CD14-positive monocyte (primary cell): Measurements from ENCODE around the gene CHCHD6. TPM values are rescaled to one million over a fixed set of nuclear protein-coding genes. Genes with fewer than 3 reads are reported as not detected.
A peak's percentile ranks its signal among the peaks of the same experiment; 100 is the strongest.

Experiments used
- DNase-seq, 3 donors: peaks; one replicate each; pipeline ENCODE4 v3.0.0-alpha.2; 2011 to 2022
- H2AFZ ChIP-seq: 2 replicates; pipeline ENCODE4 v1.6.0; 2012; ENCODE audit warnings: mild to moderate bottlenecking, low read depth, low read length, inconsistent platforms; ENCODE audit not compliant: insufficient read depth, poor library complexity, severe bottlenecking
- H3K27ac ChIP-seq, 2 donors: 1 replicate in 1 of 2; 2 replicates in 1 of 2; pipeline ENCODE4 v1.5.1; 2012 to 2013; ENCODE audit warnings: low read length in 2 of 2, control low read depth in 1 of 2, inconsistent platforms in 1 of 2, low read depth in 1 of 2, mild to moderate bottlenecking in 1 of 2
- H3K27me3 ChIP-seq, 2 donors: one replicate each; pipeline versions ENCODE4 v1.6.0 to v1.6.1; 2011 to 2013; ENCODE audit warnings: low read length in 2 of 2; ENCODE audit not compliant: control insufficient read depth in 2 of 2, insufficient read depth in 2 of 2
- H3K36me3 ChIP-seq, 2 donors: replicated peaks in 1 of 2; 1 replicate in 1 of 2; 2 replicates in 1 of 2; pipeline versions ENCODE4 v1.5.1 to v1.6.1; 2012 to 2013; ENCODE audit warnings: low read length in 2 of 2, control low read depth in 1 of 2, inconsistent platforms in 1 of 2, mild to moderate bottlenecking in 1 of 2; ENCODE audit not compliant: insufficient read depth in 2 of 2, control insufficient read depth in 1 of 2
- H3K4me1 ChIP-seq, 2 donors: 1 replicate in 1 of 2; 2 replicates in 1 of 2; pipeline versions ENCODE4 v1.5.1 to v1.6.1; 2012 to 2013; ENCODE audit warnings: low read length in 2 of 2, control low read depth in 1 of 2, inconsistent platforms in 1 of 2, mild to moderate bottlenecking in 1 of 2, moderate library complexity in 1 of 2; ENCODE audit not compliant: insufficient read depth in 2 of 2, control insufficient read depth in 1 of 2
- H3K4me2 ChIP-seq: replicated peaks from 2 replicates; pipeline ENCODE3; 2012; ENCODE audit warnings: low read length, moderate library complexity, mild to moderate bottlenecking; ENCODE audit not compliant: poor library complexity, severe bottlenecking; ENCODE audit errors: extremely low read depth
- H3K4me3 ChIP-seq, 3 experiments: fragments of 200-600 bp in 1 of 3; sonication (generic) in 1 of 3; replicated peaks in 1 of 3; 1 replicate in 2 of 3; 2 replicates in 1 of 3; pipeline ENCODE4 v1.5.1; 2011 to 2013; ENCODE audit warnings: low read length in 3 of 3, mild to moderate bottlenecking in 3 of 3, control low read depth in 2 of 3, low read depth in 2 of 3, inconsistent platforms in 1 of 3, moderate library complexity in 1 of 3
- H3K79me2 ChIP-seq: 2 replicates; pipeline ENCODE4 v1.6.0; 2012; ENCODE audit warnings: mild to moderate bottlenecking, control low read depth, inconsistent platforms, low read length, moderate library complexity; ENCODE audit not compliant: insufficient read depth
- H3K9ac ChIP-seq: 2 replicates; pipeline ENCODE4 v1.6.0; 2017; ENCODE audit warnings: low read length, mild to moderate bottlenecking; ENCODE audit not compliant: insufficient read depth, poor library complexity, severe bottlenecking
- H3K9me3 ChIP-seq, 2 donors: replicated peaks in 1 of 2; 1 replicate in 1 of 2; 2 replicates in 1 of 2; pipeline versions ENCODE4 v1.5.1 to v1.6.1; 2012 to 2013; ENCODE audit warnings: low read length in 2 of 2, control low read depth in 1 of 2; ENCODE audit not compliant: control insufficient read depth in 1 of 2, insufficient read depth in 1 of 2
- H4K20me1 ChIP-seq: 2 replicates; pipeline ENCODE4 v1.6.0; 2012; ENCODE audit warnings: mild to moderate bottlenecking, low read length, control low read depth, moderate library complexity; ENCODE audit not compliant: insufficient read depth
- H3K27ac Mint-ChIP-seq, 7 donors: one replicate each; pipeline ENCODE4 v1.8.0; 2020; ENCODE audit warnings: mild to moderate bottlenecking in 7 of 7, mixed read lengths in 7 of 7, moderate library complexity in 6 of 7, inconsistent platforms in 2 of 7
- H3K27me3 Mint-ChIP-seq, 3 donors: one replicate each; pipeline ENCODE4 v1.8.0; 2021 to 2022; ENCODE audit warnings: low read depth in 3 of 3, mild to moderate bottlenecking in 3 of 3, mixed read lengths in 3 of 3, moderate library complexity in 3 of 3, inconsistent platforms in 1 of 3
- H3K36me3 Mint-ChIP-seq, 2 donors: one replicate each; pipeline ENCODE4 v1.8.0; 2020; ENCODE audit warnings: mixed read lengths in 2 of 2, inconsistent platforms in 1 of 2, mild to moderate bottlenecking in 1 of 2
- H3K4me1 Mint-ChIP-seq: one replicate; pipeline ENCODE4 v1.8.0; 2020; ENCODE audit warnings: mild to moderate bottlenecking, mixed read lengths
- H3K4me3 Mint-ChIP-seq, 2 donors: one replicate each; pipeline ENCODE4 v1.8.0; 2020; ENCODE audit warnings: mild to moderate bottlenecking in 2 of 2, mixed read lengths in 2 of 2, moderate library complexity in 1 of 2
- H3K9me3 Mint-ChIP-seq, 7 donors: one replicate each; pipeline ENCODE4 v1.8.0; 2020 to 2022; ENCODE audit warnings: mixed read lengths in 7 of 7, mild to moderate bottlenecking in 6 of 7, moderate library complexity in 6 of 7, inconsistent platforms in 2 of 7
- WGBS: methylation state at CpG from one replicate; pipeline ENCODE4 v1.1.5; 2013; ENCODE audit warnings: missing lambda C conversion rate; ENCODE audit not compliant: insufficient coverage; 5-methylcytosine and 5-hydroxymethylcytosine counted together
- intact Hi-C, 2 donors: fragments of 100-400 bp; cut with micrococcal nuclease; formaldehyde crosslinking; loops; one replicate each; pipeline versions ENCODE4 v1.15.0 to v1.15.1; 2023
- polyA plus RNA-seq, 3 donors: library from polyadenylated mRNA; depleted of rRNA in 1 of 3; unstranded in 2 of 3; stranded (reverse) in 1 of 3; fragments of 300-500 nt in 2 of 3; fragments of >200 nt in 1 of 3; fragmentation: Illumina TruSeq in 2 of 3; gene quantifications; 1 replicate in 2 of 3; 2 replicates in 1 of 3; pipeline ENCODE4 v1.2.3, GENCODE V29; 2012 to 2021
- TF ChIP-seq, protein P1 (sequence below): fragments of 200-600 bp; IDR thresholded peaks from one replicate; pipeline ENCODE4 v1.8.0; 2022; ENCODE audit warnings: antibody characterized with exemption, mild to moderate bottlenecking

CHCHD6 gene
- polyA plus RNA-seq, 3 donors: 1.1 to 1.8 (median 1.8) TPM

DNA sequence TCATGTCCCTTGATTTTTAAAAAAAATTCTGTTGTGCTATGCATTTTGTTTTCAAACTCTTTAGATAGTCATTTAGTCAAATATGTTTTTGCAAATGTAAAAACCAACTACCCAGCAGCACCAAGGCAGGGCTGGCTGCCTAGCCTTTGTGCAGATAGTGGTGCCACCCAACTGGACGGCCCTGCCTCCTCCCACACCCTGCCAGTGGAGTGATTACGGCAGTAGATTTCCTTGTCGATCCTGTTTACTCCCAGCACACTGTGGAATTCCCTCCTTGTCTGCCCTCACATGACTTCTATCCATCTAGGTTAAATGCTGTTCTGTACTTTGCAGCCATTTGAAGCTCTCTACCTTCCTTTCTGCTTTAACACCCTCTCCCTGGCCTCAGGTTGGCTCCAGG lies 199.5 kb downstream of the CHCHD6 start:
- Histone ChIP-seq H4K20me1 (peaks cover 6% of the 10 kb centered on the region), H2AFZ (no peak overlapping the region), H3K36me3 (no peaks in the 10 kb centered on the region), H3K4me2 (no peak overlapping the region), H3K27me3 (peaks cover 93 to 96% of the 10 kb centered on the region in 2 donors), H3K9ac (no peak overlapping the region), H3K79me2 (no peaks in the 10 kb centered on the region), H3K4me3 (no peak overlapping the region), H3K27ac (no peak overlapping the region), H3K4me1 (no peaks in the 10 kb centered on the region), H3K9me3 (peaks cover 0 to 34% of the 10 kb centered on the region in 2 donors)
- peaks cover 4% of the 10 kb centered on the region for H3K4me1 Mint-ChIP-seq
- H3K9me3 Mint-ChIP-seq: peaks cover 0 to 22% (median 0%) of the 10 kb centered on the region in 7 donors
- peaks cover 0 to 4% of the 10 kb centered on the region in 2 donors for H3K36me3 Mint-ChIP-seq
- 92% methylated on average over 3 of the region's 3 CpGs for WGBS
- H3K27me3 Mint-ChIP-seq: peaks cover 0 to 40% (median 0%) of the 10 kb centered on the region in 3 donors
- intact Hi-C loops: no loop called here
- no peak overlapping the region for H3K27ac Mint-ChIP-seq
- no peak for DNase-seq
- TF ChIP-seq, protein P1, sequence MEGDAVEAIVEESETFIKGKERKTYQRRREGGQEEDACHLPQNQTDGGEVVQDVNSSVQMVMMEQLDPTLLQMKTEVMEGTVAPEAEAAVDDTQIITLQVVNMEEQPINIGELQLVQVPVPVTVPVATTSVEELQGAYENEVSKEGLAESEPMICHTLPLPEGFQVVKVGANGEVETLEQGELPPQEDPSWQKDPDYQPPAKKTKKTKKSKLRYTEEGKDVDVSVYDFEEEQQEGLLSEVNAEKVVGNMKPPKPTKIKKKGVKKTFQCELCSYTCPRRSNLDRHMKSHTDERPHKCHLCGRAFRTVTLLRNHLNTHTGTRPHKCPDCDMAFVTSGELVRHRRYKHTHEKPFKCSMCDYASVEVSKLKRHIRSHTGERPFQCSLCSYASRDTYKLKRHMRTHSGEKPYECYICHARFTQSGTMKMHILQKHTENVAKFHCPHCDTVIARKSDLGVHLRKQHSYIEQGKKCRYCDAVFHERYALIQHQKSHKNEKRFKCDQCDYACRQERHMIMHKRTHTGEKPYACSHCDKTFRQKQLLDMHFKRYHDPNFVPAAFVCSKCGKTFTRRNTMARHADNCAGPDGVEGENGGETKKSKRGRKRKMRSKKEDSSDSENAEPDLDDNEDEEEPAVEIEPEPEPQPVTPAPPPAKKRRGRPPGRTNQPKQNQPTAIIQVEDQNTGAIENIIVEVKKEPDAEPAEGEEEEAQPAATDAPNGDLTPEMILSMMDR: no peak
- H3K4me3 Mint-ChIP-seq: no peak overlapping the region

DNA sequence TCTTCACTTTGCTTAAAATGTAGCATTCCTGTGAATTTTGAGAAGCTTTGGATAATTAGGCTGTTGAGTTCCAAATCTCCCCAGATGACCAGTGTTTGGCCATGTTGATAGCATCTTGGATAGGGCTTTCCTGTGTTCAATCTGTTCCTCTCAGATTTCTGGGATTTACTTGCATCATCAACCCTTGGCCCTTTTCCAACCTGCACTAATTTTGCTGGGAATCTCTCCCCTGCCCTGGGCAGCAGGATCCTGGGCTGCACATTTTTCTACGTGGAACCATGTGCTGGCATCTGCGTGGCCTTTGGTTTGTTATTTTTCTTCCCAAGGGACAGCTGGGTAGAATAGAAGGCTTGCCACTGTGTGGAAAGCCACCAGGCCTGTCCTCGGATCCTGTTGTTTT lies 203.5 kb downstream of the CHCHD6 start:
- peaks cover 11% of the 10 kb centered on the region for H4K20me1 ChIP-seq
- peak overlapping the region in 1 of 2 donors; percentile 74 for H3K4me3 Mint-ChIP-seq
- H3K27me3 ChIP-seq: peaks cover 84 to 92% of the 10 kb centered on the region in 2 donors

More for the DNA sequence above, 203.5 kb downstream of the CHCHD6 start:
- Histone ChIP-seq H3K79me2 (no peaks in the 10 kb centered on the region), H3K4me1 (peaks cover 23 to 28% of the 10 kb centered on the region in 2 donors), H2AFZ (no peak overlapping the region), H3K4me2 (no peak overlapping the region), H3K27ac (no peak overlapping the region), H3K4me3 (no peak overlapping the region), H3K36me3 (no peaks in the 10 kb centered on the region), H3K9me3 (peaks cover 6 to 45% of the 10 kb centered on the region in 2 donors), H3K9ac (no peak overlapping the region)
- 93% methylated on average over 3 of the region's 3 CpGs for WGBS
- DNase-seq: no peak
- TF ChIP-seq, protein P1: no peak
- intact Hi-C loops: loop anchor here in 1 of 2 donors (5.0 kb wide), 1 partner anchor 75 kb away; the partner anchor contains the start of gene PLXNA1
- peaks cover 20 to 29% of the 10 kb centered on the region in 2 donors for H3K36me3 Mint-ChIP-seq
- H3K9me3 Mint-ChIP-seq: peaks cover 5 to 40% (median 17%) of the 10 kb centered on the region in 7 donors
- peaks cover 35% of the 10 kb centered on the region for H3K4me1 Mint-ChIP-seq
- peaks cover 0 to 16% (median 9%) of the 10 kb centered on the region in 3 donors for H3K27me3 Mint-ChIP-seq
- no peak overlapping the region for H3K27ac Mint-ChIP-seq
